HepG2 (cell line): ENCODE data around the gene PCBP1. TPM values are rescaled to one million over a fixed set of nuclear protein-coding genes. Genes with fewer than 3 reads are reported as not detected.

Experiments
- HDAC2 ChIP-seq: sonication (generic); formaldehyde crosslinking; IDR thresholded peaks from 2 replicates; pipeline ENCODE4 v1.4.0; 2020; ENCODE audit warnings: missing genetic modification reagents
- HDAC6 ChIP-seq: fragments of 200-600 bp; sonication (generic); IDR thresholded peaks from 2 replicates; pipeline ENCODE4 v1.7.0; 2017; ENCODE audit warnings: mild to moderate bottlenecking, antibody characterized with exemption, low read length, low read depth
- HNRNPL ChIP-seq: fragments of 200-400 bp; formaldehyde crosslinking; IDR thresholded peaks from 2 replicates; pipeline ENCODE4 v1.6.1; 2017; ENCODE audit warnings: mild to moderate bottlenecking, low read depth, low read length
- JUNB ChIP-seq: sonication (generic); formaldehyde crosslinking; IDR thresholded peaks from 2 replicates; pipeline ENCODE4 v1.8.0; 2022; ENCODE audit warnings: missing genetic modification reagents, mild to moderate bottlenecking, borderline replicate concordance
- KDM6A ChIP-seq: IDR thresholded peaks from 2 replicates; pipeline ENCODE4 v1.6.1; 2016; ENCODE audit warnings: low read depth
- SIX4 ChIP-seq: sonication (generic); formaldehyde crosslinking; IDR thresholded peaks from 2 replicates; pipeline ENCODE4 v1.4.0; 2020; ENCODE audit warnings: missing genetic modification reagents
- ZBTB7B ChIP-seq: sonication (generic); formaldehyde crosslinking; IDR thresholded peaks from 2 replicates; pipeline ENCODE4 v1.4.0; 2020; ENCODE audit warnings: missing genetic modification reagents
- ZNF510 ChIP-seq: sonication (generic); formaldehyde crosslinking; IDR thresholded peaks from 2 replicates; pipeline ENCODE4 v1.4.0; 2020; ENCODE audit warnings: low read depth, mild to moderate bottlenecking, missing genetic modification reagents
- ZNF549 ChIP-seq: sonication (generic); formaldehyde crosslinking; IDR thresholded peaks from 2 replicates; pipeline ENCODE4 v1.5.0; 2020; ENCODE audit warnings: missing genetic modification reagents
- ZNF629 ChIP-seq: sonication (generic); formaldehyde crosslinking; conservative IDR thresholded peaks from 2 replicates; pipeline ENCODE4 v1.5.0; 2020; ENCODE audit warnings: missing genetic modification reagents
- polyA plus RNA-seq, 8 experiments: library from polyadenylated mRNA; depleted of rRNA in 3 of 8; stranded (reverse) in 7 of 8; unstranded in 1 of 8; fragments of >200 nt; fragmentation: Illumina TruSeq in 4 of 8; extraction: Trizol in 4 of 8; gene quantifications; 2 replicates each; pipeline versions ENCODE4 v1.2.1 to v1.2.3, GENCODE V29; 2011 to 2016; ENCODE audit warnings: low read depth in 4 of 8, missing spikeins in 1 of 8, mixed read lengths in 1 of 8; ENCODE audit not compliant: insufficient read depth in 1 of 8
- total RNA-seq, 5 experiments: library from RNA; depleted of rRNA; stranded (reverse); fragments of >200 nt; fragmentation: Illumina TruSeq; extraction: Trizol; gene quantifications; 2 replicates each; pipeline ENCODE4 v1.2.3, GENCODE V29; 2016; ENCODE audit warnings: low read depth in 1 of 5
- TF ChIP-seq, protein P1 (sequence below): sonication (generic); formaldehyde crosslinking; IDR thresholded peaks from 2 replicates; pipeline ENCODE4 v1.9.0; 2021; ENCODE audit warnings: missing genetic modification reagents, borderline replicate concordance
- TF ChIP-seq, protein P2 (sequence below): sonication (generic); formaldehyde crosslinking; IDR thresholded peaks from 2 replicates; pipeline ENCODE4 v1.8.0; 2022; ENCODE audit warnings: mild to moderate bottlenecking, missing genetic modification reagents; ENCODE audit not compliant: insufficient replicate concordance
- TF ChIP-seq, protein P3 (sequence below): sonication (generic); formaldehyde crosslinking; IDR thresholded peaks from 2 replicates; pipeline ENCODE4 v1.5.0; 2020; ENCODE audit warnings: mild to moderate bottlenecking, low read depth, missing genetic modification reagents, borderline replicate concordance
- TF ChIP-seq, protein P4 (sequence below): sonication (generic); formaldehyde crosslinking; IDR thresholded peaks from 2 replicates; pipeline ENCODE4 v1.4.0; 2020; ENCODE audit warnings: missing genetic modification reagents
- TF ChIP-seq, protein P5 (sequence below): sonication (generic); formaldehyde crosslinking; IDR thresholded peaks from 2 replicates; pipeline ENCODE4 v1.4.0; 2020; ENCODE audit warnings: missing genetic modification reagents
- TF ChIP-seq, protein P6 (sequence below): sonication (generic); formaldehyde crosslinking; IDR thresholded peaks from 2 replicates; pipeline ENCODE4 v1.8.1; 2023; ENCODE audit warnings: mild to moderate bottlenecking, moderate library complexity, missing genetic modification reagents
- TF ChIP-seq, protein P7 (sequence below): fragments of 450-650 bp; IDR thresholded peaks from 2 replicates; pipeline ENCODE4 v1.6.1; 2016

PCBP1 gene
- total and polyA plus RNA-seq, 2 of the 13 experiments (the other 11 are each of a cell fraction or from before 2014, with no cell fraction given): 32.0 to 137 TPM

DNA sequence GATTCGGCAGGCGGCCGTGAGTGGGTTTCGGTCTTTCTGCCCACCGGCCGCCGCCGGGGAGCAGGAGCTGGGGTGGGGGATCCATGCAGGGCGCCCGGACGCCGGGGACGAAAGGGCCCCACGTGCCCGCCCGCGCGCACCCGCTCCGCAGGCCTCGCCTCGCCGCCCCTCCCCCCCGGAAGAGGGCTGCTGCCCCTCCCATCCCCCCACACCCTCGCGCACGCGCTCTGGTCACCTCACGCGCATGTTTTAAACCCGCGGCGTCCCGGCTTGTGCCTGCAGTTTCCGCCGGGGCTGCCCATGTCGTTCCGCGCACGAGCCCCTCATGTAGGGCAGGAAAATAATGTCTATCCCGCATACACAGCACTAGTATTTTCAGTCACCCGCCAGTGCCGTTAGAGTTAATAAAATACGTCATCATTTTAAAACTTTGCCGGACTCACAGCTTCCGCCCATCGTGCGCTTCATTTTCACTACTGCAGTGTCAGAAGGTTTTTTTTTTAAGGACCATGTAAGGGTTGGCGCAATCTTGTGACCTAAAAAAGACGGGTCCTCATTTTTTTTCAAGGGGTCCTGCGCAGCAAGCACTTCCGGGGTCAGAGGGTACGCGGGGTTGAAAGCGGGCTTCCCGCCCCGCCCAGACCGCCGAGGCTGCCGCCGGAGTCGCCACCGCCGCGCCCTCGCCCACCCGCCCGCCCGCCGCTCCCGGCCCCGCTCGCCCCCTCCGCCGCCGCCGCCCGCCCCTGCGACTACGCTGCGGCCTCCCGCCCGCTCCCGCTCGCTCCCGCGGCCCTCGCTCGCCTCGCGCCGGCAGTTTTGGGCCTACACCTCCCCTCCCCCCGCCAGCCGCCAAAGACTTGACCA, at the start of gene PCBP1 (continued):
- TF ChIP-seq, protein P1, sequence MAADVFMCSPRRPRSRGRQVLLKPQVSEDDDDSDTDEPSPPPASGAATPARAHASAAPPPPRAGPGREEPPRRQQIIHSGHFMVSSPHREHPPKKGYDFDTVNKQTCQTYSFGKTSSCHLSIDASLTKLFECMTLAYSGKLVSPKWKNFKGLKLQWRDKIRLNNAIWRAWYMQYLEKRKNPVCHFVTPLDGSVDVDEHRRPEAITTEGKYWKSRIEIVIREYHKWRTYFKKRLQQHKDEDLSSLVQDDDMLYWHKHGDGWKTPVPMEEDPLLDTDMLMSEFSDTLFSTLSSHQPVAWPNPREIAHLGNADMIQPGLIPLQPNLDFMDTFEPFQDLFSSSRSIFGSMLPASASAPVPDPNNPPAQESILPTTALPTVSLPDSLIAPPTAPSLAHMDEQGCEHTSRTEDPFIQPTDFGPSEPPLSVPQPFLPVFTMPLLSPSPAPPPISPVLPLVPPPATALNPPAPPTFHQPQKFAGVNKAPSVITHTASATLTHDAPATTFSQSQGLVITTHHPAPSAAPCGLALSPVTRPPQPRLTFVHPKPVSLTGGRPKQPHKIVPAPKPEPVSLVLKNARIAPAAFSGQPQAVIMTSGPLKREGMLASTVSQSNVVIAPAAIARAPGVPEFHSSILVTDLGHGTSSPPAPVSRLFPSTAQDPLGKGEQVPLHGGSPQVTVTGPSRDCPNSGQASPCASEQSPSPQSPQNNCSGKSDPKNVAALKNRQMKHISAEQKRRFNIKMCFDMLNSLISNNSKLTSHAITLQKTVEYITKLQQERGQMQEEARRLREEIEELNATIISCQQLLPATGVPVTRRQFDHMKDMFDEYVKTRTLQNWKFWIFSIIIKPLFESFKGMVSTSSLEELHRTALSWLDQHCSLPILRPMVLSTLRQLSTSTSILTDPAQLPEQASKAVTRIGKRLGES (CRISPR knock-in tag): no peak
- TF ChIP-seq, protein P2, sequence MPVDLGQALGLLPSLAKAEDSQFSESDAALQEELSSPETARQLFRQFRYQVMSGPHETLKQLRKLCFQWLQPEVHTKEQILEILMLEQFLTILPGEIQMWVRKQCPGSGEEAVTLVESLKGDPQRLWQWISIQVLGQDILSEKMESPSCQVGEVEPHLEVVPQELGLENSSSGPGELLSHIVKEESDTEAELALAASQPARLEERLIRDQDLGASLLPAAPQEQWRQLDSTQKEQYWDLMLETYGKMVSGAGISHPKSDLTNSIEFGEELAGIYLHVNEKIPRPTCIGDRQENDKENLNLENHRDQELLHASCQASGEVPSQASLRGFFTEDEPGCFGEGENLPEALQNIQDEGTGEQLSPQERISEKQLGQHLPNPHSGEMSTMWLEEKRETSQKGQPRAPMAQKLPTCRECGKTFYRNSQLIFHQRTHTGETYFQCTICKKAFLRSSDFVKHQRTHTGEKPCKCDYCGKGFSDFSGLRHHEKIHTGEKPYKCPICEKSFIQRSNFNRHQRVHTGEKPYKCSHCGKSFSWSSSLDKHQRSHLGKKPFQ (CRISPR knock-in tag): no peak
- TF ChIP-seq HDAC2 (CRISPR knock-in tag): 0 out of 2 replicates have a peak, but pooled peaks have one; percentile 23
- TF ChIP-seq ZNF549 (CRISPR knock-in tag): no peak
- TF ChIP-seq SIX4 (CRISPR knock-in tag): no peak; the same call in 1 of the 2 replicates
- TF ChIP-seq HDAC6: peak; percentile 98
- TF ChIP-seq HNRNPL: no peak
- TF ChIP-seq KDM6A (CRISPR knock-in tag): no peak
- TF ChIP-seq, protein P3, sequence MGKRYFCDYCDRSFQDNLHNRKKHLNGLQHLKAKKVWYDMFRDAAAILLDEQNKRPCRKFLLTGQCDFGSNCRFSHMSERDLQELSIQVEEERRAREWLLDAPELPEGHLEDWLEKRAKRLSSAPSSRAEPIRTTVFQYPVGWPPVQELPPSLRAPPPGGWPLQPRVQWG: no peak
- TF ChIP-seq, protein P4, sequence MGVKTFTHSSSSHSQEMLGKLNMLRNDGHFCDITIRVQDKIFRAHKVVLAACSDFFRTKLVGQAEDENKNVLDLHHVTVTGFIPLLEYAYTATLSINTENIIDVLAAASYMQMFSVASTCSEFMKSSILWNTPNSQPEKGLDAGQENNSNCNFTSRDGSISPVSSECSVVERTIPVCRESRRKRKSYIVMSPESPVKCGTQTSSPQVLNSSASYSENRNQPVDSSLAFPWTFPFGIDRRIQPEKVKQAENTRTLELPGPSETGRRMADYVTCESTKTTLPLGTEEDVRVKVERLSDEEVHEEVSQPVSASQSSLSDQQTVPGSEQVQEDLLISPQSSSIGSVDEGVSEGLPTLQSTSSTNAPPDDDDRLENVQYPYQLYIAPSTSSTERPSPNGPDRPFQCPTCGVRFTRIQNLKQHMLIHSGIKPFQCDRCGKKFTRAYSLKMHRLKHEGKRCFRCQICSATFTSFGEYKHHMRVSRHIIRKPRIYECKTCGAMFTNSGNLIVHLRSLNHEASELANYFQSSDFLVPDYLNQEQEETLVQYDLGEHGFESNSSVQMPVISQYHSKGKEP: no peak
- TF ChIP-seq JUNB: no peak
- no peak; the same call in 1 of the 2 replicates for TF ChIP-seq ZNF629 (CRISPR knock-in tag)
- no peak for TF ChIP-seq ZNF510
- TF ChIP-seq, protein P5, sequence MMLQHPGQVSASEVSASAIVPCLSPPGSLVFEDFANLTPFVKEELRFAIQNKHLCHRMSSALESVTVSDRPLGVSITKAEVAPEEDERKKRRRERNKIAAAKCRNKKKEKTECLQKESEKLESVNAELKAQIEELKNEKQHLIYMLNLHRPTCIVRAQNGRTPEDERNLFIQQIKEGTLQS: 0 out of 2 replicates have a peak, but pooled peaks have one; percentile 6
- TF ChIP-seq ZBTB7B: peak; percentile 12
- TF ChIP-seq, protein P6, sequence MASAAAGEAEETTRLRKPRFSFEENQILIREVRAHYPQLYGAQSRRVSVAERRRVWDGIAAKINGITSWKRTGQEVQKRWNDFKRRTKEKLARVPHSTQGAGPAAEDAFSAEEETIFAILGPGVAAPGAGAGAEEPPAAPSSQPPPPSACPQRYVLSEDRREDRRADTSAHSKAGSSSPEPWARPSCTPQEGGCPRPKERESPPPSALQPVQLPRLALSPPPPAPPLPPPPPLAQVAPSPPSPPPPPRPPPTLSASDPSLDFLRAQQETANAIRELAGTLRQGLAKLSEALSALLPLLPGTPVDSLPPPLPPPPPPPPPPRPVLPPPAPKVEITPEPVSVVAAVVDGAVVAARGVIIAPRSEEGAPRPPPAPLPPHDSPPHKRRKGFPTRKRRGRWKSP (CRISPR knock-in tag): peak; percentile 83; the same call in 1 of the 2 replicates
- TF ChIP-seq, protein P7, sequence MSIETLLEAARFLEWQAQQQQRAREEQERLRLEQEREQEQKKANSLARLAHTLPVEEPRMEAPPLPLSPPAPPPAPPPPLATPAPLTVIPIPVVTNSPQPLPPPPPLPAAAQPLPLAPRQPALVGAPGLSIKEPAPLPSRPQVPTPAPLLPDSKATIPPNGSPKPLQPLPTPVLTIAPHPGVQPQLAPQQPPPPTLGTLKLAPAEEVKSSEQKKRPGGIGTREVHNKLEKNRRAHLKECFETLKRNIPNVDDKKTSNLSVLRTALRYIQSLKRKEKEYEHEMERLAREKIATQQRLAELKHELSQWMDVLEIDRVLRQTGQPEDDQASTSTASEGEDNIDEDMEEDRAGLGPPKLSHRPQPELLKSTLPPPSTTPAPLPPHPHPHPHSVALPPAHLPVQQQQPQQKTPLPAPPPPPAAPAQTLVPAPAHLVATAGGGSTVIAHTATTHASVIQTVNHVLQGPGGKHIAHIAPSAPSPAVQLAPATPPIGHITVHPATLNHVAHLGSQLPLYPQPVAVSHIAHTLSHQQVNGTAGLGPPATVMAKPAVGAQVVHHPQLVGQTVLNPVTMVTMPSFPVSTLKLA: peak; percentile 50
